GM12878 (cell line): ENCODE results near the gene DHRS7B. TPM values are rescaled to one million over a fixed set of nuclear protein-coding genes. Genes with fewer than 3 reads are reported as not detected.

Source experiments
- ATF2 ChIP-seq: IDR thresholded peaks from 2 replicates; pipeline ENCODE4 v1.6.1; 2012; ENCODE audit warnings: low read length, inconsistent platforms
- BCL3 ChIP-seq: IDR thresholded peaks from 2 replicates; pipeline ENCODE4 v1.6.1; 2011; ENCODE audit warnings: borderline replicate concordance, low read depth, mild to moderate bottlenecking, moderate library complexity, low read length; ENCODE audit not compliant: insufficient read depth, poor library complexity, severe bottlenecking
- EGR1 ChIP-seq, 2 experiments: IDR thresholded peaks; 1 replicate in 1 of 2; 2 replicates in 1 of 2; pipeline ENCODE4 v1.6.1; 2011 to 2012; ENCODE audit warnings: low read depth in 2 of 2, low read length in 2 of 2, borderline replicate concordance in 1 of 2, mild to moderate bottlenecking in 1 of 2, moderate library complexity in 1 of 2
- EP300 ChIP-seq, 2 experiments: fragments of 150-350 bp in 1 of 2; IDR thresholded peaks; 2 replicates each; pipeline ENCODE4 v1.6.1; 2011 to 2012; ENCODE audit warnings: low read depth in 2 of 2, low read length in 2 of 2, borderline replicate concordance in 1 of 2, improper control_type of control experiment in 1 of 2, inconsistent platforms in 1 of 2; ENCODE audit not compliant: control insufficient read depth in 1 of 2
- NFXL1 ChIP-seq: fragments of 450-650 bp; IDR thresholded peaks from 2 replicates; pipeline ENCODE4 v1.6.1; 2017; ENCODE audit warnings: antibody characterized with exemption, mild to moderate bottlenecking, borderline replicate concordance
- NR2F1 ChIP-seq: fragments of 450-650 bp; conservative IDR thresholded peaks from 2 replicates; pipeline ENCODE4 v1.6.1; 2017; ENCODE audit warnings: mild to moderate bottlenecking
- PAX5 ChIP-seq: IDR thresholded peaks from 2 replicates; pipeline ENCODE4 v1.6.1; 2011; ENCODE audit warnings: low read depth, low read length, borderline replicate concordance
- POU2F2 ChIP-seq: IDR thresholded peaks from 3 replicates; pipeline ENCODE4 v1.6.1; 2011; ENCODE audit warnings: low read depth, mild to moderate bottlenecking, low read length, borderline replicate concordance
- RB1 ChIP-seq: fragments of 450-650 bp; formaldehyde crosslinking; IDR thresholded peaks from 2 replicates; pipeline ENCODE4 v1.6.1; 2017; ENCODE audit warnings: mild to moderate bottlenecking, borderline replicate concordance
- SIN3A ChIP-seq: IDR thresholded peaks from 2 replicates; pipeline ENCODE4 v1.6.1; 2012; ENCODE audit warnings: low read depth, low read length, improper control_type of control experiment
- SRF ChIP-seq, 2 experiments: IDR thresholded peaks; 2 replicates each; pipeline ENCODE4 v1.6.1; 2011; ENCODE audit warnings: low read depth in 2 of 2, low read length in 2 of 2, mild to moderate bottlenecking in 1 of 2, moderate library complexity in 1 of 2
- polyA plus RNA-seq, 11 experiments: library from polyadenylated mRNA; depleted of rRNA in 4 of 11; unstranded in 6 of 11; stranded (reverse) in 5 of 11; fragments of >200 nt; fragmentation: Nextera tagmentation in 4 of 11; fragmentation: Illumina TruSeq in 1 of 11; extraction: Ambion mirVana in 4 of 11; extraction: Trizol in 1 of 11; gene quantifications; 1 replicate in 1 of 11; 2 replicates in 10 of 11; pipeline versions ENCODE4 v1.2.1 to v1.2.3, GENCODE V29; 2011 to 2016; ENCODE audit warnings: inconsistent platforms in 2 of 11, missing spikeins in 2 of 11, low read depth in 1 of 11
- total RNA-seq, 4 experiments: library from RNA; depleted of rRNA in 3 of 4; stranded (reverse); fragments of >200 nt in 3 of 4; fragmentation: Illumina TruSeq in 1 of 4; extraction: Trizol in 1 of 4; gene quantifications; 2 replicates each; pipeline versions ENCODE4 v1.2.1 to v1.2.3, GENCODE V29; 2013 to 2021
- TF ChIP-seq, protein P1 (sequence below): fragments of 450-650 bp; conservative IDR thresholded peaks from 2 replicates; pipeline ENCODE4 v1.6.1; 2017; ENCODE audit warnings: mild to moderate bottlenecking, moderate library complexity
- TF ChIP-seq, protein P2 (sequence below): fragments of 450-650 bp; IDR thresholded peaks from 2 replicates; pipeline ENCODE4 v1.6.1; 2017; ENCODE audit warnings: mild to moderate bottlenecking, moderate library complexity
- TF ChIP-seq, protein P3 (sequence below): fragments of 450-650 bp; IDR thresholded peaks from 2 replicates; pipeline ENCODE4 v1.6.1; 2017; ENCODE audit warnings: mild to moderate bottlenecking, moderate library complexity

DHRS7B gene
- total and polyA plus RNA-seq, 10 of the 15 experiments (the other 5 are each of a cell fraction or from before 2014, with no cell fraction given): 11.1 to 35.6 (median 23.0) TPM

DNA sequence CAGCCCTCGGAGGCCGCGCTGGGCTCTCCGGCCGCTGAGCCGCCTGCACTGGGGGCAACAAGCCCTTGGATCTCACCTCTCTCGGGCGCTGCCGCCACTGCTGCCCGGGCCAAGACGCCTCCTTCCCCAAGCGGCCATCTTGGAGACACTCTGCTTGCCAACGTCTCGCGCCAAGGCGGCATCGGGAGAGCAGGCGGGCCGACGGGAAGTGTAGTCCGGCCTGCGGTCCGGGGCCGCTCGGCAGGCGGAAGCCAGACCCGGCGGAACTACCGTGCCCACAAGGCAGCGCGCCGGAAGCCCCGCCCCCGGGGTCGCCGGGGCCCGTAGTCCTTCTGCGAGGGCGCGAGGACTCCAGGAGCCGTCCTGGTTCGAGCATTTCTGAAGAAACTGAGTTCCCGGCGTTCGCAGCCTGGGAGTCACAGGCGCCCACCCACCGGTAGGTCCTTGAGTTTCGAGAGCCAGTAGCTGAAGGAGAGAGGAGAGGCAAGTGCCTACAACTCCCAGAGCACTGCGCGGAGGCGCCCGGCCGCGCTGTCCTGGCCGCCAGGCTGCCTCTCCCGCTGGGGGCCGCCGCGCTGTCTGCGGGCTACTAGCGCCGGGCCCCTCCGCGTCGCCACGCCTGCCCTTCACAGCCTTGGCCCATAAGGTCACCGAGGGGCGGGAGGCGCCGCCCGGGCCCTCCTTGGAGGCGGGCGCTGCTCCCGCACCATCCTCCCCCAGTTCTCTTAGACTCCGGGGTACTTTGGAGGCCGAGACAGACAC, 87.4 kb downstream of the DHRS7B start, which contains the start of gene TMEM11 (continued):
- TF ChIP-seq POU2F2: no peak
- TF ChIP-seq ATF2: no peak
- TF ChIP-seq NFXL1: no peak
- TF ChIP-seq EGR1 (IDR thresholded peaks at IDR 0.05; ENCODE audit: borderline replicate concordance in 1 of 2, low read depth in 2 of 2, low read length in 2 of 2): peak in 1 of 2 experiments; percentile 38; a peak in 2 of 3 replicates
- TF ChIP-seq RB1: no peak
- TF ChIP-seq BCL3: no peak
- 0 out of 4 replicates have a peak, but pooled peaks of 1 of the 2 experiments have one; percentile 11 for TF ChIP-seq SRF (IDR thresholded peaks at IDR 0.05; ENCODE audit: low read depth in 2 of 2, low read length in 2 of 2)
- TF ChIP-seq, protein P1, sequence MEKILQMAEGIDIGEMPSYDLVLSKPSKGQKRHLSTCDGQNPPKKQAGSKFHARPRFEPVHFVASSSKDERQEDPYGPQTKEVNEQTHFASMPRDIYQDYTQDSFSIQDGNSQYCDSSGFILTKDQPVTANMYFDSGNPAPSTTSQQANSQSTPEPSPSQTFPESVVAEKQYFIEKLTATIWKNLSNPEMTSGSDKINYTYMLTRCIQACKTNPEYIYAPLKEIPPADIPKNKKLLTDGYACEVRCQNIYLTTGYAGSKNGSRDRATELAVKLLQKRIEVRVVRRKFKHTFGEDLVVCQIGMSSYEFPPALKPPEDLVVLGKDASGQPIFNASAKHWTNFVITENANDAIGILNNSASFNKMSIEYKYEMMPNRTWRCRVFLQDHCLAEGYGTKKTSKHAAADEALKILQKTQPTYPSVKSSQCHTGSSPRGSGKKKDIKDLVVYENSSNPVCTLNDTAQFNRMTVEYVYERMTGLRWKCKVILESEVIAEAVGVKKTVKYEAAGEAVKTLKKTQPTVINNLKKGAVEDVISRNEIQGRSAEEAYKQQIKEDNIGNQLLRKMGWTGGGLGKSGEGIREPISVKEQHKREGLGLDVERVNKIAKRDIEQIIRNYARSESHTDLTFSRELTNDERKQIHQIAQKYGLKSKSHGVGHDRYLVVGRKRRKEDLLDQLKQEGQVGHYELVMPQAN: peak; percentile 72
- TF ChIP-seq PAX5: no peak
- TF ChIP-seq, protein P2, sequence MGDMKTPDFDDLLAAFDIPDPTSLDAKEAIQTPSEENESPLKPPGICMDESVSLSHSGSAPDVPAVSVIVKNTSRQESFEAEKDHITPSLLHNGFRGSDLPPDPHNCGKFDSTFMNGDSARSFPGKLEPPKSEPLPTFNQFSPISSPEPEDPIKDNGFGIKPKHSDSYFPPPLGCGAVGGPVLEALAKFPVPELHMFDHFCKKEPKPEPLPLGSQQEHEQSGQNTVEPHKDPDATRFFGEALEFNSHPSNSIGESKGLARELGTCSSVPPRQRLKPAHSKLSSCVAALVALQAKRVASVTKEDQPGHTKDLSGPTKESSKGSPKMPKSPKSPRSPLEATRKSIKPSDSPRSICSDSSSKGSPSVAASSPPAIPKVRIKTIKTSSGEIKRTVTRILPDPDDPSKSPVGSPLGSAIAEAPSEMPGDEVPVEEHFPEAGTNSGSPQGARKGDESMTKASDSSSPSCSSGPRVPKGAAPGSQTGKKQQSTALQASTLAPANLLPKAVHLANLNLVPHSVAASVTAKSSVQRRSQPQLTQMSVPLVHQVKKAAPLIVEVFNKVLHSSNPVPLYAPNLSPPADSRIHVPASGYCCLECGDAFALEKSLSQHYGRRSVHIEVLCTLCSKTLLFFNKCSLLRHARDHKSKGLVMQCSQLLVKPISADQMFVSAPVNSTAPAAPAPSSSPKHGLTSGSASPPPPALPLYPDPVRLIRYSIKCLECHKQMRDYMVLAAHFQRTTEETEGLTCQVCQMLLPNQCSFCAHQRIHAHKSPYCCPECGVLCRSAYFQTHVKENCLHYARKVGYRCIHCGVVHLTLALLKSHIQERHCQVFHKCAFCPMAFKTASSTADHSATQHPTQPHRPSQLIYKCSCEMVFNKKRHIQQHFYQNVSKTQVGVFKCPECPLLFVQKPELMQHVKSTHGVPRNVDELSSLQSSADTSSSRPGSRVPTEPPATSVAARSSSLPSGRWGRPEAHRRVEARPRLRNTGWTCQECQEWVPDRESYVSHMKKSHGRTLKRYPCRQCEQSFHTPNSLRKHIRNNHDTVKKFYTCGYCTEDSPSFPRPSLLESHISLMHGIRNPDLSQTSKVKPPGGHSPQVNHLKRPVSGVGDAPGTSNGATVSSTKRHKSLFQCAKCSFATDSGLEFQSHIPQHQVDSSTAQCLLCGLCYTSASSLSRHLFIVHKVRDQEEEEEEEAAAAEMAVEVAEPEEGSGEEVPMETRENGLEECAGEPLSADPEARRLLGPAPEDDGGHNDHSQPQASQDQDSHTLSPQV: no peak
- peak; percentile 33; the same call in 1 of the 2 replicates for TF ChIP-seq SIN3A
- TF ChIP-seq EP300 (IDR thresholded peaks at IDR 0.05; ENCODE audit: borderline replicate concordance in 1 of 2, control insufficient read depth in 1 of 2, low read depth in 2 of 2, low read length in 2 of 2): no peak
- TF ChIP-seq, protein P3, sequence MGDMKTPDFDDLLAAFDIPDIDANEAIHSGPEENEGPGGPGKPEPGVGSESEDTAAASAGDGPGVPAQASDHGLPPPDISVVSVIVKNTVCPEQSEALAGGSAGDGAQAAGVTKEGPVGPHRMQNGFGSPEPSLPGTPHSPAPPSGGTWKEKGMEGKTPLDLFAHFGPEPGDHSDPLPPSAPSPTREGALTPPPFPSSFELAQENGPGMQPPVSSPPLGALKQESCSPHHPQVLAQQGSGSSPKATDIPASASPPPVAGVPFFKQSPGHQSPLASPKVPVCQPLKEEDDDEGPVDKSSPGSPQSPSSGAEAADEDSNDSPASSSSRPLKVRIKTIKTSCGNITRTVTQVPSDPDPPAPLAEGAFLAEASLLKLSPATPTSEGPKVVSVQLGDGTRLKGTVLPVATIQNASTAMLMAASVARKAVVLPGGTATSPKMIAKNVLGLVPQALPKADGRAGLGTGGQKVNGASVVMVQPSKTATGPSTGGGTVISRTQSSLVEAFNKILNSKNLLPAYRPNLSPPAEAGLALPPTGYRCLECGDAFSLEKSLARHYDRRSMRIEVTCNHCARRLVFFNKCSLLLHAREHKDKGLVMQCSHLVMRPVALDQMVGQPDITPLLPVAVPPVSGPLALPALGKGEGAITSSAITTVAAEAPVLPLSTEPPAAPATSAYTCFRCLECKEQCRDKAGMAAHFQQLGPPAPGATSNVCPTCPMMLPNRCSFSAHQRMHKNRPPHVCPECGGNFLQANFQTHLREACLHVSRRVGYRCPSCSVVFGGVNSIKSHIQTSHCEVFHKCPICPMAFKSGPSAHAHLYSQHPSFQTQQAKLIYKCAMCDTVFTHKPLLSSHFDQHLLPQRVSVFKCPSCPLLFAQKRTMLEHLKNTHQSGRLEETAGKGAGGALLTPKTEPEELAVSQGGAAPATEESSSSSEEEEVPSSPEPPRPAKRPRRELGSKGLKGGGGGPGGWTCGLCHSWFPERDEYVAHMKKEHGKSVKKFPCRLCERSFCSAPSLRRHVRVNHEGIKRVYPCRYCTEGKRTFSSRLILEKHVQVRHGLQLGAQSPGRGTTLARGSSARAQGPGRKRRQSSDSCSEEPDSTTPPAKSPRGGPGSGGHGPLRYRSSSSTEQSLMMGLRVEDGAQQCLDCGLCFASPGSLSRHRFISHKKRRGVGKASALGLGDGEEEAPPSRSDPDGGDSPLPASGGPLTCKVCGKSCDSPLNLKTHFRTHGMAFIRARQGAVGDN: peak; percentile 61
- TF ChIP-seq NR2F1: peak; percentile 89
